ENCODE results near the gene POMGNT2.

GRCh38 chr3:43059456-43059855 is 46.4 kb downstream of the POMGNT2 start:
- TF ChIP-seq POLR2AphosphoS5 (IDR thresholded peaks at IDR 0.05; ENCODE audit: low read depth, low read length) (no peak), EP300 (IDR thresholded peaks at IDR 0.05; ENCODE audit: borderline replicate concordance in 1 of 2, low read depth in 2 of 2, low read length in 2 of 2) (no peak), EZH2 (IDR thresholded peaks at IDR 0.05; ENCODE audit: low read depth, low read length, severe bottlenecking) (no peak), JUND (IDR thresholded peaks at IDR 0.05; ENCODE audit: low read length) (no peak), RFX5 (IDR thresholded peaks at IDR 0.05; ENCODE audit: borderline replicate concordance, low read depth, low read length) (no peak), MAX (IDR thresholded peaks at IDR 0.05) (no peak), NRF1 (IDR thresholded peaks at IDR 0.05; ENCODE audit: low read depth, low read length) (no peak)
- TF ChIP-seq, protein P1, sequence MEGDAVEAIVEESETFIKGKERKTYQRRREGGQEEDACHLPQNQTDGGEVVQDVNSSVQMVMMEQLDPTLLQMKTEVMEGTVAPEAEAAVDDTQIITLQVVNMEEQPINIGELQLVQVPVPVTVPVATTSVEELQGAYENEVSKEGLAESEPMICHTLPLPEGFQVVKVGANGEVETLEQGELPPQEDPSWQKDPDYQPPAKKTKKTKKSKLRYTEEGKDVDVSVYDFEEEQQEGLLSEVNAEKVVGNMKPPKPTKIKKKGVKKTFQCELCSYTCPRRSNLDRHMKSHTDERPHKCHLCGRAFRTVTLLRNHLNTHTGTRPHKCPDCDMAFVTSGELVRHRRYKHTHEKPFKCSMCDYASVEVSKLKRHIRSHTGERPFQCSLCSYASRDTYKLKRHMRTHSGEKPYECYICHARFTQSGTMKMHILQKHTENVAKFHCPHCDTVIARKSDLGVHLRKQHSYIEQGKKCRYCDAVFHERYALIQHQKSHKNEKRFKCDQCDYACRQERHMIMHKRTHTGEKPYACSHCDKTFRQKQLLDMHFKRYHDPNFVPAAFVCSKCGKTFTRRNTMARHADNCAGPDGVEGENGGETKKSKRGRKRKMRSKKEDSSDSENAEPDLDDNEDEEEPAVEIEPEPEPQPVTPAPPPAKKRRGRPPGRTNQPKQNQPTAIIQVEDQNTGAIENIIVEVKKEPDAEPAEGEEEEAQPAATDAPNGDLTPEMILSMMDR (IDR thresholded peaks at IDR 0.05; ENCODE audit: control extremely low read depth in 1 of 3, insufficient read depth in 1 of 3, low read depth in 1 of 3, low read length in 3 of 3): no peak
